Activated CD8-positive, alpha-beta memory T cell treated with anti-CD3 and anti-CD28 coated beads for 4 hours (primary cell): ENCODE results near the gene LRRC1.

Experiments
- DNase-seq, 2 donors: peaks; one replicate each; pipeline ENCODE4 v3.0.0-alpha.2; 2020; ENCODE audit warnings: low read depth in 2 of 2

LRRC1 gene

DNA sequence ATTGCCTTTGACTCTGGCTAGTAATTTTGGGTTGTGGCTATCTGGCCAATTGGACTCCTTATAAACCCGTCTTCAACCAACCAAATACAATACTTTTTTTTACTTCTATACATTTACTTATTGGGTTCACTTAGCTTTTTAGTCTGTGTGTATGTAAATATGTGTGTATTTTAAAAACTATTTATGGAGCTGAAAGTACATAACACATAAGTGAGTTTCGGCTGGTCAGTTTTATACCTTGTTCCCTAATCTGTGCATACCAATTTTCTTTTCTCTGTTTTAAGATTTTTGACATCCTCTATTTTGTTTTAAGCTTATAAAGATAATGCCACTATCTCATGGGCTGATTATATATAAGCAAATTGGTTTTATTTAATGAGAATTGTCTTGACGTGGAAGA is 129.5 kb downstream of the LRRC1 start:
- no peak for DNase-seq

DNA sequence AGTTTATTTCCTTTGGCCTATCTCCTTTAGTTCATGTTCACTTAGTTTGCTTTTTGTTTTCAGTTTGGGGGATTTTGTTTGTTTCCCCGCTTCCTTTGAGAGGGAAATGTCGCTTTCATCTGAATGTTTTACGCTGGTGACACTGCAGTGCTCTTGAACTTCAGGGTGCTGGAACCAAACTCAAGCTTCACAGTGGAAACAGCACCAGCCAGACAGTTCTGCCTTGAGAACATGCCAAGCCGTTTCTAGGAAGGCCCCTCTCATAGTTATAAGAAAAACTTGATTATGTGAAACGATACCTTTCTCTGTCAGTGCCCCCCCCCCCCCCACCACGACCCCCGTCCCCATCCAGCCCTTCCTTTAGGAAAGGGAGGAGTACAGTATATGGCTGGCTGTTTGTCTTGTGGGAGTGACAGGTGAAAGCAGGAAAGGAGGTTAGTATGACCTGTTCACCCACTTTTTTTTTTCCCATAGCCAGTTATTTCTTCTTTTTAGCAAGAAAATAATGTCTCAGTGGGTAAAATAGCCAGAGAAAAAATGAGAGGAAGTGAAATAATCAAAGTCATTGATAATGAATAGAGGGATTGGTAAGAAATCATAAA is 130.1 kb downstream of the LRRC1 start:
- DNase-seq: no peak

DNA sequence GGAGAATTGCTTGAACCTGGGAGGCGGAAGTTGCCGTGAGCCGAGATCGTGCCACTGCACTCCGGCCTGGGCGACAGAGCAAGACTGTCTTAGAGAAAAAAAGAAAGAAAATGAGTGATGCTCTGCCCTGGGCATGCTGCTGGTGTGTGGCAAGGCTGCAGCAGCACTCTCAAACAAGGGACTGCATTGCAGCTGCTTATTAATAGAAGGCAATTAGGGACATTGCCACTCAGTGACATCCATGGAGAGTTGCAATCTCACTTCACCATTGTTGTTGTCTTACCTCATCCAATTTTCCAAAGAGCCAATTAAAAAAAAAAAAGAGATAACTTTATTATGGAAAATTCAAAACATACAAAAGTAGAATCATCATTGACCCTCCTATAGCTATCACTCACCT is 131.1 kb downstream of the LRRC1 start:
- DNase-seq: no peak

DNA sequence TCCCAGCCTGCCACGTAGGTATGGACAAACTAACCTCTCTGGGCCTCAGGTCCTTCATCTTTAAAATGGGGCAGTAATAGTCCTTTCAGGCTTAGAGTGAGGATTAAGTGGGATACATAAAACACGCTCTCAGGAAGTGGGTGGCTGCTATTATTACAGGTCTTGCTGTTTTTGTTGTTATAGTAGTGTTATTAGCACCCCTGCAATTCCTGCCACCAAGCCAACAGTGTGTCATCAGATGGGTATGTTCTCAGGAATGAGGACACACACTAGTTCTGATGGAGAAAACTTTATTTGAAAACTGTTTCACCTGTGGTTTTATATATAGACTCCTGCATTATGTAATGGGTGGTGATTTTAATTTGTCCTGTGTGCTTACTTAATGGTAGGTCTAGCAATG is 131.7 kb downstream of the LRRC1 start:
- DNase-seq: no peak

DNA sequence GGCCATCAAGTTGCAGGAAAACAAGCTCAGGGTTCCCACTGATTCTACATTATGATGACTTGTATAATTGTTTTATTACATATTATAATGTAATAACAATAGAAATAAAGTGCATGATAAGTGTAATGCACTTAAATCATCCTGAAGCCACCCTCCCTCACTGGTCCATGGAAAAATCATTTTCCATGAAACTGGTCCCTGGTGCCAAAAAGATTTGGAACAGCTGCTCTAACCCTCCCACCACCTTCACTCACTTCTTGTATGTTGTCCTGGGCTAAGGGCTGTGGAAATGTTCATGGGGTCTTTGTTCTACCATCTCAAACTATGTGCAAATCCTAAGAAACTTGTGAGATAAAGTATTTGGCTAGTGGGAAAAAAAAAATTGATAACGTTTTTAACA is 133.8 kb downstream of the LRRC1 start:
- DNase-seq: no peak

DNA sequence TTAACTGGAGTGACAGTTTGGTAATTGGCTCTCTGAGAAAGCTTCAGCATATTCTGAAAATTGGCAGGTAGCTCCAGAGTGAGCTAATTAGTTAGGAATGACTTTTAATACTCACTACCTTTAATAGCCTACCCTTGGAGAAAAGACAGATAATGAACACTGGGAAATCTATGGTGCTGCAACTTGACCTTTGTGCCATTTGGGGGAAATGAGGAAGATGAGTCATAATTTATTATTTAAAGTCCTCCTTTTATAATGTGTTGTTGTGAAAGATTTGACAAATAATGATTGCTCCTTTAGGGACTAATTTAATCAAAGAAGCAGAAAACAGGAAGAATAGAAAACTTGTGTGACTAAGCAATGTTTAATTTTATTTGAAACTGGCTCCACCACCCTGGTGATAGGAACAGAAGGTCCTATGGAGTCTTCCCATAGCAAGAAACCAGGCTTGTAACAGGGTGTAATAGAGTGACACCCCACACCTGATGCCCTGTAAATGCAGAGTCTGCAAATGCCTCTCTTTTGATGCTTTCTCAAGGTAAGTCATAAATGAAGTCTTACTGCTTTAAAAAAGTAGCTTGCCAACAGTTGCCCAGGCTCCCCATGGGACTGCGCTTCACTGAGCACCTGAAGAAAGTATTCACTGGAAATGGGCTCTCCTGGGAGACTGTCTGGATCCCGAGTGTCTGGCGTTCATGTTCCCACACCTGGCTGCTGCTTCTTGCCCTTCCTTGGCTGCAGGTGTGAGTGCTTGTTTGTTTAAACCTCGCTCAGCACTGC is 134.4 kb downstream of the LRRC1 start:
- DNase-seq: no peak

DNA sequence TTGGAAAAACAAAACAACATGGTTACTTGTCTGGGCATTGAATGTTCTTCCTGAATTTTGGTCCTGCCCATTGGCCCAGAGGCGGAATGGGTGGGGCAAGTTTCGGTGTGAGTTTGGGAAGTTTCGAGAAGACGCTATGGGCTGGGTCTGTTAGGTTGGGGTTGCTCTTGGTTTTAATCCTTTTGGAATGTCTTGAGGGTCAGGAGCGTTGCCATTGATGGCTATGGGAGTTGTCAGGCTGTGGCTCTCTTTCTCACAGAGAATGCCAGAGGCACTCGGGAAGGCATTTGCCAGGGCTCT is 135.0 kb downstream of the LRRC1 start:
- no peak for DNase-seq

DNA sequence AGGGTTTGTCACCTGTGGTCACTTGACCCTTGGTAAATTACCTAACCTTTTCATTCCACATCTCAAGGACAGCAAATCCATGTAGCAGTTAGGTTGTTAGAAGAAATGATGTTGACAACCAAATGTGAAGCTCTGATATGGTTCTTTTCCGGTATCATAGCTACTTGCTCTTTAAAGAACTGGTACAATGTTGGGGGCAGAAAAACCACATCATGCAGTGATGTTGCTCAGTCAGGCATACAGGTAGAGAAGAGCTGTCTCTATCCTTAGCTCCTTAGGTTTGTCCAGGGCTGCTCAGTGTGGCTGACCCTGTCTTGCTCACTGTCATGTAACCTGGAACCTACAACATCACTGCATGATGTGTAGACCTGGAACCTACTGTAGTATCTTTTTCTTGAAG is 135.5 kb downstream of the LRRC1 start:
- no peak for DNase-seq

DNA sequence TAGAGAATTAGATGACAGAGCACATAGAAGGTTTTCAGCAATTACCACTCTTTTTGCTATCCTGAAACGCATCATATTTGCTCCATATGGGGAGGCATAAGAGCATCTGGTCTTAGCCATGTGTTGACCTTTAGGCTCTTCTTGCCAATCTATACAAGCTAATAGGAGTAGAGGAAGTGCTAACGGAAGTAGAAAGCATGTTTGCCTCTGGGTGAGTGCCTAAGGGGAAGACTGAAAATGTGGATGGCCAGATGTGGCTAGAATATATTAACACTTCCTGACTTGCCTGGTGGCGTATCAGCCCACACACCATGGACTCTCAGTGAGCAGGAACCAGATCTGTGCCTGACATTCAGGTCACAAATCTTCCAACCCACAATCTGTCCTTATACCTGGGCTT is 136.3 kb downstream of the LRRC1 start:
- no peak for DNase-seq

DNA sequence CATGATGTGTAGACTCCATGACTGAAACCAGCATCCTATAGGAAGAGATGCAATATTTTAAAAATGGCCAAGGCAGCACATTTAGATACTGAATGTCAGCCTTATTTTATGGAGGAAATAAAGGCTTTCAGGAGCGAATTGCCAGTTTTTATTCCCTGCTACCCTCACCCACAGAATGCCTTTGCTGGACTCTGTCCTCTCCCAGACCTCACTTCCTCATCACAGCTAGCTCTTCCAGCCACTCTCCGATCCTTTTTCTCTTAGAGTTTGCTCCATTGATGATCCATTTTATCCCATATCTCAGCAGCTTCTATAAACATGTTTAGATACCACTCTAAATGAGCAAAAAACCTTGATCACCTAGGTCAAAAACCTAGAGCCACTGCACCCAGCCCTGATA is 137.7 kb downstream of the LRRC1 start:
- no peak for DNase-seq

DNA sequence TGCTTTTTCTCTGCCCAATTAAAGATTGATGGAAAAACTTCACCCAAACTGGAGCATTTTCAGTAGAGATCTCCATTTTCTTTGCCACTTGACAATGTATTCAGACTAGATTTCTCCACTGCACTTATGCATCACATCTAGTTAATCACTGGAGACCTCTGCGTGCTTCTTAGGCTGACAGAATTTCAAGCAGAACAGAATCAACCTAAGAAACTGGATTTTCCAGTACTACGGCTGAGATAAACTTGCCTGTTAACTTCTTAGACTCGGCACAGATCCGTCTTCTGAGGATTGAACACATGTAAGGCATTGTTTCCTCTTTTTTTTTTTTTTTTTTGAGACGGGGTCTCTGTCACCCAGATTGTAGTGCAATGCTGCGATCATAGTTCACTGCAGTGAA is 139.2 kb downstream of the LRRC1 start:
- DNase-seq: no peak

DNA sequence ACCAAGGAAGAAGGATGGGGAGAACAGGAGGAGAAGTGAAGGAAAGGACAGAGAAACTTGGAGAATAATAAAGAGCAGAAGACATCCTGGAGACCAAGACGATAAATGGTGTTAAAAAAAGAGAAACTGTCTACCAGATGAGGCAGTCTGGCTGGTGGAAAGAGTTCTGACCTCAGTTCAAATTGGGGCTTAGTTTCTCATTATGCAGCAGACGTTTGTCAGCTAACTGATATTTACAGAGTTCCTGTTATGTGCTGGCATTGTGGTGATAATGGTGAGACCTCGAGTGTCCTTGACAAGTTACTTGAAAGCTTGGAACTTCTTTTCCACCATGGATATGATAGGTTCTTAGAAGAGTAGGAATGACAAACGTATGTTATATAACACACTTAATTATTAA is 142.7 kb downstream of the LRRC1 start:
- no peak for DNase-seq

DNA sequence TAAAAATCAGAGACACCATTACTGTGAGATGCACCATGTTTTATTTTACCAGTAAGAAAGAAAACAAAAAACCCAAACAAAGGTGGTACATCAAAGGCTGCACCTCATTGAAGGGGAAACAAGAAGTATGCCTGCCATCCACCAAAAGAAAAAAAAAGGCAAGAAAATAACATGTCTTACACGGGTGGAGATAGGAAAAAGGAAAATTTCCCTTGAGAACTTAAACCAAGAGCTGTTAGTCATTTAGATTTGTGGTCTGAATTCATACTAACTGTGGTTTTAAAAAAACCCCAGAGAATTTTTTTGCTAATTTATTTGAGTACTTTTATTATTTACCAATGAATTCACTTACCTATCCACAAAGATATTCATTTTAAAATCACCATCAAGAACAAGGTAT is 144.0 kb downstream of the LRRC1 start:
- DNase-seq: no peak

DNA sequence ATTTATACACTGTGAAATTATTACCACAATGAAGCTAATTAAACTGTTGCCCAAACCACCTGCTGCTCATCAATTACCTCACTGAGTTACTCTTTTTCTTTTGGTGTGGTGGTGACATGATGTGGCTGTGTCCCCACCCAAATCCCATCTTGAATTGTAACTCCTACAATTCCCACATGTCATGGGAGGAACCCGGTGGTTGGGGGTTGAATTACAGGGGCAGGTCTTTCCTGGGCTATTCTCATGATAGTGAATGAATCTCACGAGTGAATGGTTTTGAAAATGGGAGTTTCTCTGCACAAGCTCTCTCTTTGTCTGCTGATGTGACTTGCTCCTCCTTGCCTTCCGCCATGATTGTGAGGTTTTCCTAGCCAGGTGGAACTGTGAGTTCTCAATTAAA is 145.0 kb downstream of the LRRC1 start:
- DNase-seq: no peak

DNA sequence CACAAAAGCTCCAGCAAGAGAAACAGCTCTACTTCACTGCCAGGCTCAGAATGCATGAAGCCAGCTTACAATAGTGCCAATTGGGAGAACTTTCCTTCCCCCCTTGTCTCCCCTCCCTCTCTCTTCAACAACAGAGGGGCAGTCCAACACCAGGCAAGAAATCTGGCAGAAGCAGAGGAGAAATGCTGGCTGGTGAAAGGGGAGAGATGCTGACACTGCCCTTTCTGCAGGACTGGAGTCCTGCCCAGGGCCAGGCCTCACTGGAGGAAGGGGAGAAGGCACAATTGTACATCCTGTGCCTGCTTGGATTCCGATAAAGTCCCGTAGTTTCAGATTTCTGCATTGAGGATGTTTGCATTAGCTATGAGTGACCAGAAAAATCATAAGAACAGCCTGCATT is 148.6 kb downstream of the LRRC1 start:
- no peak for DNase-seq

DNA sequence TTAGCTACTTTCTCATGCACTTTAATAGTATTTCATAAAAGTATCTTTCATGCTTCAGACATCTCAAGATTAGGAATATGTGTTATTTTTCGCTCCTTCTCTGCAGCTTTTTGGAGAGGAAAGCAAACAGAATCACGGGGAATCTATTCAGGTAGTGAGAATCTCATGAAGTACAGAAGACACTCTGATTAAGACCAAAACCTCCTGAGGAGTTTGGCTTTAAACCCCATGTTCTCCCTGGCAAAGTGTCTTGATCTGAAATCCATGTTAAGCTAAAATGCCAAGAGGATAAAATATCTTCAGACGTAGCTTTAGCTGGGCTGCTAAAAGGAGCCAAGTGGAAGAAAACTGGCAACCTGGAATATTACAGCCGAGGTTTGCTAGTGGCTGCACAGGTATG is 149.3 kb downstream of the LRRC1 start:
- DNase-seq: no peak

DNA sequence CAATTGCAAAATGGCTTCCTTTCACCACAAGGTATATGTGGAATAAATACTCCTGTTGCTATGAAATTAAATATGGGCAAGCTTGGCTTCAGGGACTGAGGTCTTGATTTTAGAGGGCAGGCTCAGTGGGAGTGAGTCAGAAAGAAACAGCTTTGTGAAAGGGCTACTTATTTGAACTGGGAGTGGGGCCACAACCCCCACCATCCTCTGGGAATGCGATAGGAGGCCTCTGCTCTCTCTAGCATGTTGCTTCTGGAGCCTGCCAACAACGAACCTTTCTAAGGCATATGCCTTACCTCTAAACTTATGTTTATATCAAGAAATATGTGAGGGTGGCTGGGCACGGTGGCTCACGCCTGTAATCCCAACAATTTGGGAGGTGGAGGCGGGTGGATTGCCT is 149.7 kb downstream of the LRRC1 start:
- DNase-seq: no peak

DNA sequence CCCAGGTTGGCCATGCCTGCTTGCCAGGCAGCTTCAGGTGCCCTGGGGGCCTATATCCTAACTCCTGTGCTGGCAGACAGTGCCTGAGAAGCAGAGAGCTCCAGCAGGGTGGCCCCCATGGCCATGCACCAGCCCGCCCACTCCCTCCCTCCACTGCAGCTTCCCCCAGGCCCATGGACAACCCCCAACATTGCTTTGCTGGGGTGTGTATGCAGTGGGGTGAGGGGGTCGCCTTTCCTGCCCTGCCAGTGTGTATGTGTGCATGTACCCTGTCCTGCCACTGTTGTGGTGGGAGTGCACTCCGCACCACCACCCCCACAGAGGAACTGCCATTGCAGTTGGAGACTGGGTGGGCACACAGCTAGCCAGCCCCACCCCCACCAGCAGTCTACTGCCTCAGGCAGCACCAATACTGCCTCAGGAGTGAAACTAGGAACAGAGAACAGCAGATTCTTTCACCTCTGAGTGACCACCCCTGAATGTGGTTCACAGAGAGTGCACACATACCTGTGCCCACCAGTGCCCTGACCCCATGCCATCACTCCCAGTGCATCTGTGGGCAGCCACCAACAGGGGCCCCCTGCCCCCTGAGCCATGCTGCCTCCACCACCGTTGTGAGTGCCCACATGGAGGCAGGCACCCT is 151.1 kb downstream of the LRRC1 start:
- no peak for DNase-seq

DNA sequence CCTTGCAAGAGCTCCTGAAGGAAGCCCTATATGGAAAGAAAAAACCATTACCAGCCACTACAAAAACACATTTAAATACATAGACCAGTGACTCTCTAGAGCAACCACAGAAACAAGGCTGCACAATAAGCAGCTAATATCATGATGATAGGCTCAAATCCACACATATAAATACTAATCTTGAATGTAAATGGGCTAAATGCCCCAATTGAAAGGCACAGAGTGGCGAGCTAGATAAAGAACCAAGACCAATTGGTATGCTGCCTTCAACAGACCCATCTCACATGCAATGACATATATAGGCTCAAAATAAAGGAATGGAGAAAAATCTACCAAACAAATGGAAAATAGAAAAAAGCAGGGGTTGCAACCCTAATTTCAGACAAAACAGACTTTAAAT is 153.0 kb downstream of the LRRC1 start:
- no peak for DNase-seq

DNA sequence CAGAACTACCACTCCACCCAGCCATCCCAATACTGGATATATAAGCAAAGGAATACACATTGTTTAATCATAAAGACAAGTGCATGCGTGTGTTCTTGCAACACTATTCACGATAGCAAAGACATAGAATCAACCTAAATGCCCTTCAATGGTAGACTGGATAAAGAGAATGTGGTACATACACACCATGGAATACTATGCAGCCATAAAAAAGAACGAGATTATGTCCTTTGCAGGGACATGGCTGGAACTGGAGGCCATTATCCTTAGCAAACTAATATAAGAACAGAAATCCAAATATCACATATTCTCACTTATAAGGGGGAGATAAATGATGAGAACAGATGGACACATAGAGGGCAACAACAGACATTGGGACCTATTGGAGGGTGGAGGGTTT is 156.6 kb downstream of the LRRC1 start:
- no peak for DNase-seq

DNA sequence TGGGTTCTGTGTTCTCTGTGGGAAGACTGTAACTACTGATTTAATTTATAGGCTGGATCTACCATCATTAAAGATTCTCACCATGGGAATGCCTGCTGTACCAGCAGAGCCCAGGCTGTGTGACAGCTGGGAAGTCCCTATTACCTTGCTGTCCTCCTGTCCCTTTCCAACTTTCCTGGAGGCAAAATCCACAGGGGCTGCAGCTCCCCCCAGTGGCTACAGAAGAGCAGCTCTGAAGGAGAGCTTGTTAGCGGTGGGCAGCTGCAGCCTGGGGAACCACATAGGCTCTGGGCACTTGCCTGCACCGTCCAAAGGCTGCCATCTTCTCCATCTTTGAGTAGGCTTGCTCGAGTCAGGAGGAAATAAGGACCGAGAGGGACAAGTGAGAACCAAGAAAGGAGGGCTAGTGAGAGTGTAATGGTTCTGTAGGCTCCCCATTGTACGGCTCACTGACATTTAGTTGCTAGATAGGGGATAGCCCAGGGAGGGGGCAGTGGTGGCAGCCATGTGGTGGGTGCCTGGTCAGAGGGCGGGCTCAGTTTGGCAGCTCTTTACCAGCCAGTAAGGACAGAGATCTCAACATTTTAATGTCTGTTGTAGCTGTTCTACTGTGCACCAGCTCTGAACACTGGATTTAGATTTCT is 161.4 kb downstream of the LRRC1 start:
- no peak for DNase-seq

DNA sequence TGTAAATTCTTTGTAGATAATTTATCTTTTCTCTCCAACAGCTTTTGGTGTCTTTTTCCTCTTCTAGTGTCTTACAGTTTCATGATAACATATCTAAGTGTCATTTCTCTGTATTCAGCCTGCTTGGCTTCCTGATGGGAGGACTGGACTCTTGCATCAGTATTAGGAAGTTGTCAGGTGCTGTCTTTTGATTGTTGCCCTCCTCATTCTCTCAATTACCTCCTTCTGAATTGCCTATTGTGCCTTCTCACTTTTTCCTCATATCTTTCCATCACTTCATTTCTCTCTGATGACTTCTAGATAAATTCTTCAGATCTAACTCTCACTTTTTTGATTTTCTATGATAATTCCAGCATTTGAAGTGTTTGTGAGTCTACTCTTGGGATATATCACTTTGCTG is 162.0 kb downstream of the LRRC1 start:
- no peak for DNase-seq

DNA sequence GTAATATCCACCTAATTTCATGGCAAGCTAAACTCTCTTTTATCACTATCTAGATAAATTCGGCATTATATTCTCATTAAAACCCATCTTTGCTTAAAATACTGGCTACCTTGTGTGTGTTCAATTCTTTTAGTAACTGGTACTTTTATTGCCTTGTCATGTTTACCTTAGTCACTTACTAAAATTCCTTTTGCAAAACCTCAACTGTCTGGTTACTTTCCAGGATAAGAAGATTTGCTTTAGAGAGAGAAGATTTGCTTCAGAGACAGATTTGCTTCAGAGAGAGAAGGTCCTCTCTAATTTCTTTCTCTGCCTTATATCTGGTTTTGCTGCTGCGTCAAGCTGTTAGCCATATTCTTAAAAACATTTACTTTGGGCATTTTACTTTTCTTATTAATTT is 164.9 kb downstream of the LRRC1 start:
- no peak for DNase-seq
